GM21576 (cell line): ENCODE measurements around the gene MRPL38.
"Not testable (repeated sequence)": the region's sequence is repeated elsewhere in the genome, so short reads cannot be mapped to it uniquely, and the experiment has no call there.

Experiments used
- ATAC-seq: cut with Tn5 transposase; IDR thresholded peaks from one replicate; pipeline ENCODE4 v1.9.1; 2021; ENCODE audit warnings: mild to moderate bottlenecking, moderate library complexity; ENCODE audit not compliant: unreplicated experiment

The MRPL38 gene

DNA sequence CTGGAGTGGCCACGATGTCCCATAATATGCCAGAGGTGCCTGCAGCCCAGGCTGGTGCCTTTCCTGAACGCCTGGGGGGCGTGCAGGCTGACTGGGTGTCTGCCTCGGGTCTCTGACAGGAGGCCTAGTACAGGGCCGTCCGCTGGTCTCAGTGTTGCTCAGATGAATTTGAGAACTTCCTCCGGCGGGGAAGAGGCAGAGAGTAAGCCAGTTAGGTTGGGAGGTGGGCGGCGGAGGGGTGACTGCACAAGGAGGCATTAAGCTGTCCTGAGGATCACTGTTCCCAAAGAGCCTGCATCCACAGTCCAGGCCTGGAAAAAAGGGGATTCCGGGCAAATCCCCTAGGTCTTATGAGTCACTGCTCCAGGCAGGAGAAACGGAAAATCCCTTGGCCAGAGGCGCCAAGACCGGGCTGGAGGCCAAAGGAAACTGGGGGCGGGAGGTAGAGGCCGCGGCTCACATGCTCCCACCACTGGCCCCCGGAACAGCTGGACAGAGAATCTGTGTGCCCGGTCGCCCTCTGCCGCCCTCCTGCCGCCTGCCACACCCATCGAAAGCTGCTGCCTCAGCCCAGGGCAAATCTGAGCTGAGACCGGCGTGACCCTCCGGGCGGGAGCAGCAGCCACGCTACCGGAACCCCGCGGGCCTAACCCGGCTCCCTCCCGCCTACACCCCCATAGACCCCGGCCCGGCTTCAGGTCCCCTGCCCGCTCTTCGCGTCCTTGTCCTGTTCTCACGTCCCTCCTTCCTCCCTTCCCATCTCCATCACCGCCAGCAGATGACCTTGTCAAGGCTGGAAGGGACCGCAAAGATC lies 27.5 kb downstream of the MRPL38 start:
- ATAC-seq: no peak

DNA sequence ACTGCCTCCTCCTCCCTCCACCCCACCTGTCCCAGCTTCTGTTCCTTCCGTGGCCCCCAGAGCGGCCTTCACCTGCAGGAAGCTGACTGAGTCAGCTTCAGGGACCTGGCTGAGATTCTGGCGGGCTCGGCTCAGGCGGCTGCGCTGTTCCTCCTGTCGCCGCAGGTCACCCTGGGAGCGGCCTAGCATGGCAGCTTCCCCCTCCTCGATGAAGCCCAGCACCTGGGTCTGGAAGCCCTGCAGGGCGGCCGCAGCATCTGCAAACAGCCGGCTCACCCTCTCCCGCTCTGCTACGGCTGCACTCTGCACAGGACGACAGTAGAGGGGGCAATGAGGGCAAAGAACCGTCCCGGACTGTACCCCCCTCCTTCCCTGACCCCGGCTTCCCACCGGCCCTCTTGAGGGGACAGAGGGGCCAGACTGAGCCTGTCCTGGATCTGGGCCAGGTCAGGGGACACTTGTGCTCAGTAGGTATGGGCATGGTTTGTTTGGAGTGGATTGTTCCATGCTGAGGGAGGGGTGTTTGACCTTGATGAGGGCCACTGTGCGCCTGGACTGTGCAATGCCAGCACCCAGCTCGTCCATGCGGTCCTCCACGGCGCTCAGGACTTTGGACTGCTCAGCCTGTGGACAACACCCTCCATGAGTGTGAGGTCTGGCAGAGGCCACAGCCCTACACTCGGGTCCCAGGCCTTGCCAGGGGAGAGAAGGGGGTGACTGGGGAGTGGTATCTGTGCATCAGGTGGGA lies 28.3 kb downstream of the MRPL38 start:
- ATAC-seq: no peak

DNA sequence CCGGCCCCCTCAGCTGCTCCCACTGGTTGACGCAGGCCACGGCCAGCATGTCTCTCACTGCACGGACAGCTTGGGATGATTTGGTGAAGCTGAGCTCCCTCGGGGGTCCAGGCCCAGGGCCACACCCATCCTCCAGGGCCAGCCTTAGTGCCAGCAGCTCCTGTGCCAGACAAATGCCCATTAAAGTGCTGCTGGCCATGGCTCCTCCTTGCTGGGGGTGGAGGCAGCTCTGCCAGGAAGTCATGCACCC lies 28.8 kb downstream of the MRPL38 start:
- no peak for ATAC-seq

DNA sequence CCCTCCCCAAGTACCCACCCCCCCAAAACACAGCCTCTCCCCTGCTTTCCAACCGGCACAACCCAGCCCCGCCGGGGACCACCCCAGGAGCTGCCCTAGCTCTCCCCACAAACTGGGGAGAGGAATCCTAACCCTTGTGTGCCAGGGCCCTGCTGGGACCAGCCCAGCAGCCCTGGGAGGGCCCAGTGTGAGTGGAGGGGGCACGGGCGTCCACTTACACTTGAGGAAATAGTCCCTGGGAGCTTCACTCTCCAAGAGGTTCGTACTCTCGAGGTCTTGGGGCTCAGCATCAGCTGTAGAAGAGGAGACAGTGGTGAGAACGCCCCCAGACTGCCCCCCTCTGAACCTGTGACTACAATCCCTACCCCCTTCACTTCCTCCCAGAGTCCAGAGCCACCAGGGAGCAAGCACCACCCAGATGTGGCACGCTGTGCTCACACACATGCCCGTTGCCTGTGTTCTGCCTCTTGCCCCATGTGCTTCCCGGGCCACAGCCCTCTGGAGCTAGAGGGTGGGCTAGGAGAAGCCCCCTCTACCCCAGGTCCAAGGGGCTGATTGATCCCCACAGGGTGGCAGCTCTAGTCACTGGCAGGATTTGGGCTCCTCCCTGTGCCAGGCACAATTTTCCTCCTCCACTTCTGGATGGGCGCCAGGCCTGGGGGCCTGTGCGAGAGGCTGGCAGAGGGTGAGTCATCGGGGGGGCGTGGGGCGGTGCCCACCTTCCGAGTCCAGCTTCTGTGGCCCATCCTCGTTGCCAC lies 29.3 kb downstream of the MRPL38 start:
- ATAC-seq: no peak

DNA sequence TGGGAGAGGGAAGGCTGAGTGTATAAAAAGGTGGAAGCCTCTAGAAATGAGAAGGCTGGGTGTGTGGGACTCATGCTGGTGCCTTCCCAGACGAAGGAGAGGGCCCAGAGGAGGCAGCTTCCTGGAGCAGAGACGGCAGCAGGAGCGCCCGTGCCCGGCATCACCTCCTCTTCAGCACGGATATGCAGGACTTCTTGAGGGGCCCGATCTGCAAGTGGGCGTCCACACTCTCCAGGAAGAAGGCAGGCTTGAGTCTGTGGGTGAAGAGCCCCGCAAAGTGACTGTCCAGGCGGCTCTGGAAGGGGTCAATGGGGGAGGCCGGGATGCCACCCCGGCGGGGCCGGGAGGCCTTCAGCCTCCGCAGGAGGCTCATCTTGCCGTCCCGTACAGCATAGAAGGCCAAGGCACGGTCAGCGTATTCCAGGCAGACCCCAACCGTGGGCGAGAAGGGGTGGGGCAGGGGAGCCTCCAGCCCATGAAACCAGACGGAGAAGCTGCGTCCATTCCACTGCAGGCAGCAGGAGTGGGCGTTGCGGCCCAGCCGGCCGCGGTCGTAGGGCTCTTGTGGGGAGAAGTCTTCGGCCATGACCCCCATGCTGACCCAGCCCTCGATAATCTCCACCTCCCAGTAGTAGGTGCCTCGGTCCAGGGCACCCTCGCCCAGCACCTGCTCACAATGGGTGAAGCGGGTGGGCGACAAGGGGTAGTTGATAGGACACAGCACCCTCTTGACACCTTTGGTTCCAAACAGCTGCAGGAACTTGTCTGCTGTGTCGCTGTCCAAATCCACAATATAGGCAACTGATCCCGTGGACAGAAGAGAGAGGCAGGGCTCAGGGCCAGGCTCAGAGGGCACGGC lies 30.1 kb downstream of the MRPL38 start:
- ATAC-seq: no peak

DNA sequence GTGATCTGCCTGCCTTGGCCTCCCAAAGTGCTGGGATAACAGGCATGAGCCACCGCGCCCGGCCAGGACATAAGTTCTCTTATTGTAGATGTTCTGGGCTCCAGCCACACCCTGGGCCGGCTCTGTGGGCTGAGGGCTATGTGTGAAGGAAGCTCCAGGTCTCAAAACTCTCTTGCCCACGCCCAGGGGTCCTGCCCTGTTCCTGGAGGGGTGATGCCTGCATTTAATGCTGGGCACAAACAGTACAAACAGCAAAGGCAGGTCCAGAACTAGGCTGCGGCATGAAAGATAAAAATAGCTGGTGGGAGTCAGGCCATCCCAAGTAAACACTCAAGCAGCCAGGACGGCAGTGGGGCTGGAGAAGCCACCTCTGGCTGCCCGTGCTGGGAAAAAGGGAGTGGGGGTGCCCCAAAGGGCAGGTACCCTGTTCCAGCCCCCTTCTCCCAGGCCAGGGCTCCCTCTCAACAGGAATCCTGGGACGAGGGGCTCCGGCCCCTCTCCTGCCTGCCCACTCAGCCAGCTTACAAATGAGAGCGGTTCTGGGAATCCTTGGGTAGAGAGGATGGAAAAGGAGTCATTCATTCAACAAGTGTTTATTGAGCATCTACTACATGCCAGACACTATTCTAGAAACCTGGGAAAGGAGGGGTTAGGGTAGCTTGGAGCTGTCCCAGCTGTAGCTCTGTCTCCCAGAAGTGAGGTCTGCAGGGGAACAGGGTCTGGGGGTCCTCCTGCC lies 30.9 kb downstream of the MRPL38 start:
- ATAC-seq: no peak

DNA sequence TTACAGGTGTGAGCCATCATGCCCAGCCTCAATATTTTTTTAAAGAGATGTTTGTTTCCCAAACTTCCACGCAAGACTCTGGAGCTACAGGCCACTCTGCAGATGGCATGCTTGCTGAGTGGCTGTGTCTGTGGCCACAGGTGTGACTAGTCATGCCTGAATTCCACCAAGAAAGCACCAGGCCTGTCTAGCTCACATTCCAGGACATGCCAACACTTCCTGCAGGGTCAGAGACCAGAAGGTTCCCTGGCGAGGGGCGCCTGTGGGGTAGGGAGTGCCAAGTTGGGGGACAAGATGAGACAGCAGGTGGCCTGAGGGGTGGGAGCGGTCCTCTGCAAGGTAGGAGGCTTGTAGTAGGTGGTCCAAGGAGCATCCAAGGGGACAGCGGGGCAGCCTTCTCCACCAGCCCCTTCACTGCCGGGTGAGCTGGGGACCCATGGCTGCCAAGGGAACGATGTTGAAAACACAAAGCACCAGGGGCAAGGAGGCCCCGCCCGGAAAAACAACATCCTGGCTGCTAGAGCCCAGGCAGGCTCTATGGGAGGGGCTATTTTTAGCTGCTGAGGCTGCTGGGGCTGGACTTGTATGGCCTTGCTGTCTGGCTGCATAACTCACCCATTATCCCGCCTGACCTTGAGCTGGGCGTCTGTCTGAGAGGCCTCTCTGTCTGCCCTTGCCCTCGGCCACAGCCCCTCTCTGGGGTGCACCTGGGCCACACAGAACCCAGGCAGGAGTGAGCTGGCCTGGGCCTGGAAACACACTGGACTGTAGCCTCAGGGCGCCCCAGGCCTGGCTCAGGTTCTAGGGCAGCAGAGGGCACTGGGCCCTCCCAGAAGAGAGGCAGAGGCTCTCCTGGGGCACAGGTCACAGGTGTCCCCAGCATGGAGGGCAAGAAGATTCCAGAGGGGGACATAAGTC lies 32.0 kb downstream of the MRPL38 start:
- ATAC-seq: no peak

DNA sequence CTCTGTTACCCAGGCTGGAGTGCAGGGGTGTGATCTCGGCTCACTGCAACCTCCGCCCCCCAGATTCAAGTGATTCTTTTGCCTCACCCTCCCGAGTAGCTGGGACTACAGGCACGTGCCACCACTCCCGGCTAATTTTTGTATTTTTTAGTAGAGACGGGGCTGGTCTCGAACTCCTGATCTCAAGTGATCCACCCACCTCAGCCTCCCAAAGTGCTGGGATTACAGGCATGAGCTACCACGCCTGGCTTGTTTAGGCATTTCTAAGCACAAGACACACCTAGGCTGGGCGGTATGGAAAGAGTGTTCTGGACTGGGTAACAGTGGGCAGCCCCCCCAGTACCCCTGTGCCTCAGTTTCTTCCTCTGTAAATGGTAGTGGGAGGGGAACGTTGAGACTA lies 34.5 kb downstream of the MRPL38 start:
- not testable (repeated sequence) for ATAC-seq

DNA sequence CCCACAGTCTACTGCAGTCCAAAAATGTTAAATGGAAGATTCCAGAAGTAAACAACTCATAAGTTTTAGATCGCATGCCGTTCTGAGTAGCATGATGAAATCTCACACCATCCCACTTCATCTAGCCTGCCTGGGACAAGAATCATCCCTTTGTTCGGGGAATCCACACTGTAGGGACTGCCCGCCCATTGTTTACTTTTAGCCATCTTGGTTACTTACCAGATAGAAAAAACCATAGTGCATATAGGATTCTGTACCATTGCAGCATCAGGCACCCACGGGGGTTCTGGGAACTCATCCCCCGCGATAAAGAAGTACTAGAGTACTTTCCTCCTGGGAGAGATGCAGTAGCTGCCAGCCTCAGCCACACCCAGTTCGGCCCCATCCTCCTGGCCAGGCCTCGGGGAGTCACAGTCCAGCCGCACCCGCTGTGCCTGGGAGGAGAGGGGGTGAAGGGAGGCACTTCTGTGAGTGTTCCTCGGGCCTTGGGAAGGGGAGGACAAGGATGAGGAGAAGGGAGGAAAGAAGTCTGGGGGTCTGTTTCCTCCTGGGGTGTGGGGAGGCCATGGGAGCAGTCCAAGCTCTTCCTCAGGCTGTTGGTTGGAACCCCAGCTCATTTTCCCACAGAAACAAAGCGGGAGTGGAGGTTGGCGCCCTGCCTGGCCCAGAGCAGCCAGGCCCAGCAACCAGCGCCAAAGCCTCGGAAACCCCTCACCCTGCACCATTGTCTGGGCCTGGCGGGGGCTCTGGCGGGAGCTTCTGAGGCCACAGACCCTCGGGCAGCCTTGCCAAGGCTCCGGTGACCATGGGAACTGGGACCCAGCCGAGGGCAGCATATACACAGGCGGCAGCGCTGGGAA lies 35.2 kb downstream of the MRPL38 start:
- no peak for ATAC-seq

DNA sequence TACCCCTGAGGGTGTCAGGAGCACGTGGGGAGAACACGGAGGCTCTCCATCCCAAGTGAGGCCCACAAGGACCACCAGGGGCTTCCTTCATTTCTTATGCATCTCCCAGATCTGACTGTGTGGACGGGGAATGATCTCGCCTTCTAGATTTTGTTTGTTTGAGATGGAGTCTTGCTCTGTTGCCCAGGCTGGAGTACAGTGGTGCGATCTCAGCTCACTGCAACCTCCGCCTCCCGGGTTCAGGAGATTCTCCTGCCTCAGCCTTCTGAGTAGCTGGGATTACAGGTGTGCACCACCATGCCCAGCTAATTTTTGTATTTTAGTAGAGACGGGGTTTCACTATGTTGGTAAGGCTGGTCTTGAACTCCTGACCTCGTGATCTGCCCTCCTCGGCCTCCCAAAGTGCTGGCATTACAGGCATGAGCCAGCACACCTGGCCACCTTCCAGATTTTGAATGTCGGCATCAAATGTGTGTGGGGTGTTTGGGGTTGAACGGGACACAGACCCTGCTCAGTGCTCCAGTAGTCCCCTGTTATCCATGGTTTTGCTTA lies 35.9 kb downstream of the MRPL38 start:
- not testable (repeated sequence) for ATAC-seq

DNA sequence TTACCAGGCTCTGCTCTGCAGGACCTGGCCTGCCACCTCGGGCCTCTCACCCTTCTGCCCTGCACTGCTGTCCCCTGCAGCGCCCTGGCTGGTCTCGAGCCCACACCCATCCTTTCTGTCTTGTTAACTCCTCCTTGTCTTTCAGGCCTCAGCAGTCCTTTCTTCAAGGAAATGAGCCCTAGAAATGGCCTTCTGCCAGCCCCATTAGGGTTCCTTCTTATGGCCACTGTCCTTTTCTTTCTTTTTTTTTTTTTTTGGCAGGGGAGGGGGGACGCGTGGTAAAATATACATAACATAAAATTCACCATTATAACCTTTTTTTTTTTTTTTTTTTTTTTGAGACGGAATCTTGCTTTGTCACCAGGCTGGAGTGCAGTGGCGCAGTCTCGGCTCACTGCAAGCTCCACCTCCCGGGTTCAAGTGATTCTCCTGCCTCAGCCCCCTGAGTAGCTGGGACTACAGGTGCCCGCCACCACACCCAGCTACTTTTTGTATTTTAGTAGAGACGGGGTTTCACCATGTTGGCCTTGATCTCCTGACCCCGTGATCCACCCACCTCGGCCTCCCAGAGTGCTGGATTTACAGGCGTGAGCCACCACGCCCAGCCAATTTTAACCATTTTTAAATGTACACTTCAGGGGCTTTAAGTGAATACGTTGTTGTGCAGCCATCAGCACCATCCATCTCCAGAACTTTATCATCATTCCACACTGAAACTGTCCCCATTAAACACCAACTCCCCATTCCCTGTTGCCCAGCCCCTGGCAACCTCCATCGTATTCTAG lies 39.1 kb downstream of the MRPL38 start:
- not testable (repeated sequence) for ATAC-seq

DNA sequence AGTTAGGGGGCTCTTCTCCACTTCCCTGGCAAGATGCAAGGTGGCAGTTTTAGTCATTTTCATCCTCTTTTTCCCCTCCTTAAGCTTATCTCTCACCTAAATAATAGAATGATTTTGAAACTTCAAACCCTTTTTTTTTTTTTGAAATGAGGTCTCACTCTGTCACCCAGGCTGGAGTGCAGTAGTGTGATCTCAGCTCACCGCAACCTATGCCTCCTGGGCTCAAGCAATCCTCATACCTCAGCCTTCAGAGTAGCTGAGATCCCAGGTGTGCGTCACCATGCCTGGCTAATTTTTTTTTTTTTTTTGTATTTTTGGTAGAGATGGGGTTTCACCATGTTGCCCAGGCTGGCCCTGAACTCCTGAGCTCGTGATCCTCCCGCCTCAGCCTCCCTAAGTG lies 39.8 kb downstream of the MRPL38 start:
- peak; percentile 22 for ATAC-seq

DNA sequence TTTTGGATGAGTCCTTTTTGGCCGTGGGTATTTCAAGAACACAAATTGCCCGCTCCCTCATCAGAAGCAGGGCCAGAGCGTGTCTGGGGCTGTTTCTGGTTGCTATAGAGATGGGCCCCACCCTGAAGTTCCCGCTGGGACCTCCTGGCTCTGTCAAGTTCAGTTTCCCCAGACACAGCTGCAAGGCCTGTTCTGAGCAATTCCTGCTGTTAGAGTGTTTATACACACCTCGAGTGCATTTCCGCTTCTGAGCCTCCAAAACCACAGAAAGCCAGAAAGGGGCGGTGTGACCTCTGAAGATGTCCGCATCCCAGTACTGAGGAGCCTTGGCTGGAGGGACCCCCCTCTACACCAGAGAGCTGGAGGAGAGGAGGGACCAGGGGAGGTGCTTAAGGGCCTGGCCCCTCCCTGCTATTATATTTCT lies 40.2 kb downstream of the MRPL38 start:
- peak; percentile 79 for ATAC-seq

DNA sequence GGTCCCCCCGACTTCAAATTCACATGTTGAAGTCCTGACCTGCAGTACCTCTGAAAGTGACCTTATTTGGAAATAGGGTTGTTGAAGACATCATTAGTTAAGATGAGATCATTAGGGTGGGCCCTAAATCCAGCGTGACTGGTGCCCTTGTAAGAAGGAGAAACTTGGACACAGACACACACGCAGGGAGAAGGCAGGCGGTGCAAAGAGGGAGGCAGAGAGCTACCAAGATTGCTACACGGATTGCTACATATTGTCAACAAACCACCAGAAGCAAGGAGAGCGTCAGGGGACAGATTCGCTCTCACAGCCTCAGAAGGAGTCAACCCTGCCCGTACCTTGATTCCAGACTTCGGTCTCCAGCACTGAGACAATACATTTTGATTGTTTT lies 42.8 kb downstream of the MRPL38 start:
- ATAC-seq: no peak

DNA sequence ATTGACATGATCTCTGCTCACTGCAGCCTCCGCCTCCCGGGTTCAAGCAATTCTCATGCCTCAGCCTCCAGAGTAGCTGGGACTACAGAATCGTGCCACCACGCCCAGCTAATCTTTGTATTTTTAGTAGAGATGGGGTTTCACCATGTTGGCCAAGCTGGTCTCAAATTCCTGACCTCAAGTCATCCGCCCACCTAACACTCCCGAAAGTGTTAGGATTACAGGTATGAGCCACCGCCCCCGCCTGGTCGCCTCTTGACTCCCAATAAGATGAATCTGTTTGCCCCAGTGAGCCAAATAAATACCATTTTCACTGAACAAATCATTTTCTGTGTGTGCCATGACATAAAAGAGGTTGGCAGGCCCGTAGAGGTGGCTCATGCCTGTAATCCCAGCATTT lies 45.3 kb downstream of the MRPL38 start:
- not testable (repeated sequence) for ATAC-seq

DNA sequence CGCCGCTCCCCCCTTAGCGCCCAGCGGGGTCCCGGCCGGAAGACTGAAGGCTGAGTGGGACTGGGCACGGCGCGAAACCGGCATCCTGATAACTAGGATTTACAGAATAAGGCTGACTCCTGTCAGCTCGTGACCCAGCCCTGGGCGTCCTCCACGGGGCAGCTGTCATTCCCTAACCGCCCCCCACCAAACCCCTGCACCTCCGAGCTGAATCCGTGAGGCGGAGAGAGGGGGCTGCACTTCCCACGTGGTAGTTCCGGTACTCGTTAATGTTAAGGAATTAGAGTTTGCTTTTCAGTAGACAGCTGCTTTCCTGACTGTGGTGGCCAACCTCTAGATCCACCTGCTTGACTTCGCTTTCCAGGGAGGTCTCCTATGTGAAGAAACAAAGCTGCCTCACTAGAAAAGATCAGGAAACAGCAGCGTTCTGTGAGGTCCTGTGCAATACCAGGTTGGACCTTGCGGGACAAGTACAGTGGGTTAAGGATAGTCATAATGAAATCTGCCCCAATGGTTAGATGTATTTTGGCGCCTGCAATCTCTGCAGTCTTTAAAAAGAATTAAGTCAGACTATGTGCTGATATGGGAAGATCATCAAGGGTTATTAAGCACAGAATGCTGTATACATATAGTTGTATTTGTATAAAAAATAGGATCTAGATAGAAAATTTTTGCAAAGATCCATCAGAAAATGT lies 48.5 kb downstream of the MRPL38 start:
- ATAC-seq: peak; percentile 32
